ENCODE data around the gene EMP1. TPM values are rescaled to one million over a fixed set of nuclear protein-coding genes. Genes with fewer than 3 reads are reported as not detected.

The EMP1 gene
- total RNA-seq, 1 experiment from 2014 or later = 0.63 TPM

DNA sequence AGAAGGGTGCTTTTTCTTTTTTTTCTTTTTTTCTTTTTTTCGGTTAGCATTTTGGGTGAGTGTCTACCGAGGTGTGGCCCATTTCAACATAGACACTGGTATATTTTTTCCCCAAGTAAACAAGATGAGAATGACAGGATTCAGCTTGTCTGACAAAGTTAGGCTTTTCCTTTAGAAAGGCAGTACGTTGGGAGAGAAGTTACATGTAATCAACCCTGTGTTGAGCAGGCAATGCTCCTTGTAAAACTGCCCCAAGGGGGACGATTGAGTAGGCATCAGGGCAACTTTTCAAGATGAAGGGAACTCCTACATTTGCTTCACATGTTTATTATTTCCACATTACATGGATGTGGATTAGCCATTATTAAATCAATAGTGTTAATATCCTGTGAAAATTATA, 1.7 kb downstream of the EMP1 start:
- Histone ChIP-seq H4K8ac (replicated peaks; ENCODE audit: insufficient read length, low read depth, low read length) (no peak overlapping the region), H4K5ac (ENCODE audit: insufficient read length, low read depth, low read length) (no peak overlapping the region), H4K91ac (ENCODE audit: insufficient read length, low read depth, low read length) (no peak overlapping the region), H2BK5ac (ENCODE audit: insufficient read length, low read length) (no peak overlapping the region), H3K27ac (ENCODE audit: insufficient read length, low read depth, low read length) (no peak overlapping the region), H3K27me3 (ENCODE audit: insufficient read depth, low read length) (no peaks in the 10 kb centered on the region), H2BK20ac (ENCODE audit: low read depth, low read length, poor library complexity, severe bottlenecking) (no peak overlapping the region), H3K79me1 (ENCODE audit: insufficient read depth, low read depth, low read length, poor library complexity, severe bottlenecking) (no peaks in the 10 kb centered on the region), H3K4me2 (ENCODE audit: insufficient read depth, insufficient read length, low read length) (no peak overlapping the region), H3K9ac (ENCODE audit: extremely low read depth, insufficient read length, low read length) (no peak overlapping the region), H2BK120ac (ENCODE audit: low read depth, low read length, poor library complexity, severe bottlenecking) (no peak overlapping the region), H3K18ac (ENCODE audit: insufficient read length, low read depth, low read length) (no peak overlapping the region), H3K9me3 (ENCODE audit: control insufficient read depth, low read depth, low read length) (no peaks in the 10 kb centered on the region), H3T11ph (ENCODE audit: low read length) (no peak overlapping the region), H2BK15ac (ENCODE audit: low read depth, low read length) (no peak overlapping the region), H3K56ac (ENCODE audit: insufficient read length, low read depth, low read length) (no peak overlapping the region), H2BK12ac (ENCODE audit: insufficient read length, low read depth, low read length) (no peak overlapping the region), H3K14ac (ENCODE audit: insufficient read depth, low read length) (no peak overlapping the region), H3K79me2 (ENCODE audit: insufficient read depth, low read length) (no peaks in the 10 kb centered on the region), H3K23me2 (ENCODE audit: insufficient read length, low read depth, low read length, poor library complexity, severe bottlenecking) (no peaks in the 10 kb centered on the region), H4K20me1 (ENCODE audit: control insufficient read depth, insufficient read depth, insufficient read length) (no peaks in the 10 kb centered on the region), H3K23ac (ENCODE audit: insufficient read length, low read depth, low read length) (no peak overlapping the region), H2AFZ (ENCODE audit: low read length) (no peak overlapping the region), H3K4me1 (ENCODE audit: insufficient read depth, low read length) (peaks cover 2% of the 10 kb centered on the region), H3K4ac (ENCODE audit: low read depth, low read length) (no peak overlapping the region), H2AK5ac (ENCODE audit: insufficient read length, low read length) (no peak overlapping the region)
- DNase-seq = no peak
- TF ChIP-seq, protein P1, sequence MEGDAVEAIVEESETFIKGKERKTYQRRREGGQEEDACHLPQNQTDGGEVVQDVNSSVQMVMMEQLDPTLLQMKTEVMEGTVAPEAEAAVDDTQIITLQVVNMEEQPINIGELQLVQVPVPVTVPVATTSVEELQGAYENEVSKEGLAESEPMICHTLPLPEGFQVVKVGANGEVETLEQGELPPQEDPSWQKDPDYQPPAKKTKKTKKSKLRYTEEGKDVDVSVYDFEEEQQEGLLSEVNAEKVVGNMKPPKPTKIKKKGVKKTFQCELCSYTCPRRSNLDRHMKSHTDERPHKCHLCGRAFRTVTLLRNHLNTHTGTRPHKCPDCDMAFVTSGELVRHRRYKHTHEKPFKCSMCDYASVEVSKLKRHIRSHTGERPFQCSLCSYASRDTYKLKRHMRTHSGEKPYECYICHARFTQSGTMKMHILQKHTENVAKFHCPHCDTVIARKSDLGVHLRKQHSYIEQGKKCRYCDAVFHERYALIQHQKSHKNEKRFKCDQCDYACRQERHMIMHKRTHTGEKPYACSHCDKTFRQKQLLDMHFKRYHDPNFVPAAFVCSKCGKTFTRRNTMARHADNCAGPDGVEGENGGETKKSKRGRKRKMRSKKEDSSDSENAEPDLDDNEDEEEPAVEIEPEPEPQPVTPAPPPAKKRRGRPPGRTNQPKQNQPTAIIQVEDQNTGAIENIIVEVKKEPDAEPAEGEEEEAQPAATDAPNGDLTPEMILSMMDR (conservative IDR thresholded peaks at IDR 0.05) = no peak
- Mint-ChIP-seq H3K27me3 (ENCODE audit: low read depth) (peaks cover 13% of the 10 kb centered on the region), H3K4me1 (peaks cover 39 to 47% of the 10 kb centered on the region in 2 experiments), H3K9me3 (no peaks in the 10 kb centered on the region), H3K36me3 (ENCODE audit: insufficient read depth in 1 of 3, low read depth in 3 of 3) (no peaks in the 10 kb centered on the region; a peak in 1 of 7 replicates), H3K27ac (peak overlapping the region in 1 of 3 experiments; percentile 43; a peak in 2 of 7 replicates), H3K4me3 (no peak overlapping the region)
- WGBS (ENCODE audit: extremely low coverage, insufficient read length, low lambda C conversion rate) = no CpG with 5 or more reads among the region's 4 CpGs

Measured in H9 (cell line).